Stimulated activated CD8-positive, alpha-beta memory T cell treated with anti-CD3 and anti-CD28 coated beads, Interleukin-2, amount 100 ng/mL, for 1 hour (primary cell): ENCODE results near the gene PIM1.

Experiments used
- DNase-seq, 2 donors: peaks; one replicate each; pipeline ENCODE4 v3.0.0-alpha.2; 2020; ENCODE audit warnings: low read depth in 2 of 2

The PIM1 gene

DNA sequence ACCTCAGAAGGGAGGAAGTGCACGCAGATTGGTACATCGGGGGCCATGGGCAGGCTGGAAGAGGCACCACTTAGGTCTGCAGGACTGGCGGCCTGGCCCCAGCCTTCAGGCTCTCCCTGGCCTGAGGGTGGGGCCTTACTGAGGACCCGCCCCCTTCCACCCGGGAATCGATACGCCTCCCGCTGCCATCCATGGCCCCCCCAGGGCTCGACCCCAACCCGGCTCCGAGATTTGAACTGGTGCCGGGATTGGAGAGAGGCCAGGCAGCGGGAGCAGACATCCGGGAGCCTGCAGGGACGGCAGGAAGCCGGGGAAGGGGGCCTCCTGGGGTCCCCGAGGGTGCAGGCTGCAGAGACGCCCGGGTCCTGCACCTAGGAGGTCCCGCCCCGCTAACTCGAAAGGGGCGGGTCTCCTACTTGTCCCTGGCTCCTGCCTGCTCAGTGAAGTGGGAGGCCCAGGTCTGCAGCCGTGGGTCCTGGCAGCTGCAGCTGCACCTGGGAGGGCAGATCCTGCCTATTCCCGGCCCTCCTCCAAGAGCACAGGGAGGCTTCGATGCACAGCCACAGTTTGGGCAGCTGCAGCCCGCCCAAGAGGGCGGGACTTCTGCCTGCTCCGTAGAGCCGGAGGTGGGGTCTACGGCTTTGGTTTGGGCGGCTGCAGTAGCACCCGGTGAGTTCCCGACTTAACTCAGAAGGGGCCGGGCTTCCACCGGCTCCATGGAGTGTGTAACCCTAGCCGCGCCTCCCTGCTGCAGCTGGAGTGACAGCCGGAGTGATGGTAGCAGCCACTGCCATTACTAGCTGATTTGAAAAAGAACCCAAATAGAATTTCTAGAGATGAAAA lies 52.4 kb downstream of the PIM1 start:
- DNase-seq, result peak; percentile 14 to 41

DNA sequence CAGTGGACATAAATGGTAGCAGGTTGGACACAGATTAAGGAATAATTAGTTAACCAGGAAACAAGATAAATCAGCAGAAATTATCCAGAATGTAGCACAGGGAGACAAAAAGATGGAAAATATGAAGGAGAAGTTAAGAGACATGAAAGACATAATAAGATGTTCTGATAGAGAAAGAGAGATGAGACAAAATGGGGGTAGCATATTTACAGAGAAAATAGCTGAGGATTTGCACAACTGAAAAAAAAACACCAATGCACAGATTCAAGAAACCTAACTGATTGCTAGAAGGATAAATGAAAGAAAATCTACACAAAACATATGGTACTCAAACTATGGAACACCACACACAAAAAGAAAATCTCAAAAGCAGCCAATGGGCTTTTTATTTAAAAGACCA lies 53.0 kb downstream of the PIM1 start:
- no peak for DNase-seq
